ENCODE data around the gene LDAH. TPM values are rescaled to one million over a fixed set of nuclear protein-coding genes. Genes with fewer than 3 reads are reported as not detected.

The LDAH gene
- total and polyA plus RNA-seq, 2 experiments from 2014 or later, result 13.2 to 27.6 TPM

DNA sequence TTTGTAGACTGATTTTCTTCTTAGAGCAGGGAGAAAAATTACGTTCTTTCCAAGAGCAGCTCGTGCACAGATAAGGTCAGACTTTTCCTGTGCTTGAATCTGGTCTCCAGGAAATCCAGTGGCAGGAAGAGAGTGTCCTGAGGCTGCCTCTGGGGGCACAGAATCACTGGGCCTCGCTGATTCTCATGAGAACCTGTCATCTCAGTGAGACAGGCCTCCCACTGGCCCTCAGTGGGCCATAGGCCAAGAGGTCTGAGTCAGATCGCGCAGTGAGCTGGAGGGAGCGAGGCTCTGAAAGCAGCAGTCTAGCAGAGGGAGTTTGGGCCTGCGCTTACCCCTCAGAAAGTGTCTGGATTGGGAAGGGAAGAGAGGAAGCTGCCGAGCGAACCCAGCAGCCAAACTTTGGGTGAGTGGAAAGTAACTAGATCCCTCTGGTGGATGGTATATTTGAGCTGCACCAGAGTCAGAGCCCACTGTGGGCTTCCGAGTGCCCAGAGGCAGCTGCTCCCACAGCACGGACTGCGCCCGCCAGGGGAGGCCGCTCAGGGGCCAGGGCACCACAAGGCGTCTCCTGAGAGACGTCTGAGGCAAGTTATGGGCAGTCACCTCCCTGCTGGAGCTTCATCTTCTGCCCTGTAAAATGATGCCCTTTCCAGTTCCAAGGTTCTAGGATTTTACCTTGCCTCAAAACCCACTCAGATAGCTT lies 147.8 kb downstream of the LDAH start:
- no peaks in the 10 kb centered on the region; the same call in 1 of the 2 replicates for H3K4me1 ChIP-seq (ENCODE audit: insufficient read depth)
- 0 out of 2 replicates have a peak, but pooled peaks cover 5% of the 10 kb centered on the region for H3F3A ChIP-seq (ENCODE audit: insufficient read depth)
- no peak overlapping the region for H3K4me3 ChIP-seq
- H3K27me3 ChIP-seq (replicated peaks; ENCODE audit: insufficient read depth), result peaks cover 28% of the 10 kb centered on the region
- no peak overlapping the region; the same call in 1 of the 2 replicates for H2AFZ ChIP-seq
- H3K4me2 ChIP-seq (ENCODE audit: unreplicated experiment), result no peak overlapping the region
- H3K9me3 ChIP-seq (ENCODE audit: low read depth), result no peaks in the 10 kb centered on the region
- H3K27ac ChIP-seq, result no peak overlapping the region
- peak overlapping the region; percentile 36; the same call in 1 of the 2 replicates for H3K9ac ChIP-seq
- in situ Hi-C loops (cut with MboI), result no loop called here
- TF ChIP-seq EZH2phosphoT487 (IDR thresholded peaks at IDR 0.05; ENCODE audit: insufficient read depth, low read depth) (no peak), EZH2 (IDR thresholded peaks at IDR 0.05; ENCODE audit: insufficient read depth, poor library complexity, severe bottlenecking) (no peak)
- peak; percentile 90 for DNase-seq
- H4K20me1 ChIP-seq (ENCODE audit: insufficient read depth), result no peaks in the 10 kb centered on the region
- WGBS, 2 experiments (ENCODE audit: low coverage in 1 of 2, low lambda C conversion rate in 2 of 2, missing lambda C conversion rate in 2 of 2), result 32 to 38% methylated on average over 16 of the region's 16 CpGs
- no peaks in the 10 kb centered on the region for H3K36me3 ChIP-seq (ENCODE audit: low read depth)
- H3K9me2 ChIP-seq (ENCODE audit: insufficient read depth), result no peaks in the 10 kb centered on the region
- no peaks in the 10 kb centered on the region for H3K79me2 ChIP-seq (ENCODE audit: insufficient read depth)

DNA sequence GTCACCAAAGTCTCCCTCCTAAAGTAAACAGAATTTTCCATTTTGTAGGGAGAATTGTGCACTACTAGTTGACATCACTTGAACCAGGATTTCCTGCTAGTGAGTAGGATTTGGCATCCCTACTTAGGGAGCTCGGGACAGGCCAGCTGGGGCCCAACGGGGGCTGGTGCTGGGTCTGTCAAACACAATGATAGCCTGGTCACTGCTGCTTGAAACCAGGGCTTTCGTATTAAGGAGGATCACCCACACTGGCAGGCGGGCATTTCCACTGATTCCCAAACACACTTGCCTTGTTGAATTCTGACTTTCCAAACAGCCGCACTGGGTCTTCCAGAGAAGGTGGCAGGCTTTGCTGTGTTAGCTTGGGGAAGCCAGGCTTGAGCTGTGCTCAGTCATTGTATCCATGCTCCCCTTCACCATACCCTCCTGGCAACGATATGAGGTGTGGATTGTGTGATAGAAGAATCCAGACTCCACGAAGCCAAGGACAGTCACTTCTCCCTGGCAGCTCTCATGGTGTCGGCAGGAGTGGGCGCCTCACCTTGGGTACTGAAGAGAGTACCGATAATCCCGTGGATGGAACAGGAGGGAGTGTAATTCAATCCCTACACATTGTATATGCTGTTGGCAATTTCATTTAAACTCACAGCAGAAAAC lies 148.5 kb downstream of the LDAH start:
- H3K9me3 ChIP-seq (ENCODE audit: low read depth), result no peaks in the 10 kb centered on the region
- H3K9ac ChIP-seq, result no peak overlapping the region
- no peaks in the 10 kb centered on the region for H3K36me3 ChIP-seq (ENCODE audit: low read depth)
- no peak overlapping the region for H3K4me2 ChIP-seq (ENCODE audit: unreplicated experiment)
- WGBS, 2 experiments (ENCODE audit: low coverage in 1 of 2, low lambda C conversion rate in 2 of 2, missing lambda C conversion rate in 2 of 2), result 84 to 85% methylated on average over 11 of the region's 11 CpGs
- DNase-seq, result no peak
- no peaks in the 10 kb centered on the region for H4K20me1 ChIP-seq (ENCODE audit: insufficient read depth)
- H2AFZ ChIP-seq, result no peak overlapping the region
- no peaks in the 10 kb centered on the region; the same call in 1 of the 2 replicates for H3K4me1 ChIP-seq (ENCODE audit: insufficient read depth)
- in situ Hi-C loops (cut with MboI), result no loop called here
- H3K4me3 ChIP-seq, result no peak overlapping the region
- H3F3A ChIP-seq (ENCODE audit: insufficient read depth), result 0 out of 2 replicates have a peak, but pooled peaks cover 5% of the 10 kb centered on the region
- no peaks in the 10 kb centered on the region for H3K9me2 ChIP-seq (ENCODE audit: insufficient read depth)
- peaks cover 35% of the 10 kb centered on the region for H3K27me3 ChIP-seq (replicated peaks; ENCODE audit: insufficient read depth)
- no peaks in the 10 kb centered on the region for H3K79me2 ChIP-seq (ENCODE audit: insufficient read depth)
- no peak overlapping the region for H3K27ac ChIP-seq
- TF ChIP-seq EZH2phosphoT487 (IDR thresholded peaks at IDR 0.05; ENCODE audit: insufficient read depth, low read depth) (no peak), EZH2 (IDR thresholded peaks at IDR 0.05; ENCODE audit: insufficient read depth, poor library complexity, severe bottlenecking) (no peak)

DNA sequence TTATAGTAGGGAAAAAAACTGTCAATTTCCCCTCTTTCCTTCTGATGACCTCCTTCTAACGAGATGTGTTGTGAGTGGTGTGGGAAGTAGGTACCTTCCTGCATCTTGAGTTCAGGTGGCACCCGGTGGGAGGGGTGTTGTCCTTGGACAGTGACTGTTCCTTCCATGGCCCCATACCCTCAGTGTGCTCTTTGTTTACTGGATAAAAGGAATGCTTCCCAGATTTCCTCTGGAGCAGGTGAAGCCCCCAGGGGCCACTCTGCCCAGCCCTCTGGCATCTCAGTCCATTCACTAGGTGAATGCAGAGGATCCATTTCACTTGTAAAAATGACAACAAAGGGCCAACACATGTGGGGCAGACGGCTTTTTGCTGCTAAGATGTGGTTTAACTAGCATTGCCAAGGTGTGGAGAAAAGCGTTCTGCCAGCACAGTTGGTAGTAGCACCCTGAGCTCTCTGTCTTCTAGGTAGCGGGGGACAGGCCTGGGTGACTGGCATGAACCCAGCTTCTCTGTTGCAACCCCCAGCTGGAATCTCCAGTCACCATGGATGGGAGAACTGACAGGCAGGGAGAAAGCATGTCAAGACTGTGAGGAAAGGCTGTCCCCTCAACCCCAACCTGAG lies 149.1 kb downstream of the LDAH start:
- Histone ChIP-seq H3K36me3 (ENCODE audit: low read depth) (no peaks in the 10 kb centered on the region), H3K9ac (no peak overlapping the region), H2AFZ (no peak overlapping the region), H3K27ac (no peak overlapping the region), H3K9me3 (ENCODE audit: low read depth) (no peaks in the 10 kb centered on the region), H3K9me2 (ENCODE audit: insufficient read depth) (no peaks in the 10 kb centered on the region), H3K79me2 (ENCODE audit: insufficient read depth) (no peaks in the 10 kb centered on the region), H3K4me2 (ENCODE audit: unreplicated experiment) (no peak overlapping the region), H3K4me1 (ENCODE audit: insufficient read depth) (no peaks in the 10 kb centered on the region; the same call in 1 of the 2 replicates), H3K4me3 (no peak overlapping the region), H4K20me1 (ENCODE audit: insufficient read depth) (no peaks in the 10 kb centered on the region), H3K27me3 (replicated peaks; ENCODE audit: insufficient read depth) (peaks cover 41% of the 10 kb centered on the region), H3F3A (ENCODE audit: insufficient read depth) (0 out of 2 replicates have a peak, but pooled peaks cover 5% of the 10 kb centered on the region)
- WGBS, 2 experiments (ENCODE audit: low coverage in 1 of 2, low lambda C conversion rate in 2 of 2, missing lambda C conversion rate in 2 of 2), result 77% methylated on average over 5 of the region's 5 CpGs
- in situ Hi-C loops (cut with MboI), result no loop called here
- no peak for TF ChIP-seq EZH2phosphoT487 (IDR thresholded peaks at IDR 0.05; ENCODE audit: insufficient read depth, low read depth)
- TF ChIP-seq EZH2 (IDR thresholded peaks at IDR 0.05; ENCODE audit: insufficient read depth, poor library complexity, severe bottlenecking), result no peak
- DNase-seq, result no peak

DNA sequence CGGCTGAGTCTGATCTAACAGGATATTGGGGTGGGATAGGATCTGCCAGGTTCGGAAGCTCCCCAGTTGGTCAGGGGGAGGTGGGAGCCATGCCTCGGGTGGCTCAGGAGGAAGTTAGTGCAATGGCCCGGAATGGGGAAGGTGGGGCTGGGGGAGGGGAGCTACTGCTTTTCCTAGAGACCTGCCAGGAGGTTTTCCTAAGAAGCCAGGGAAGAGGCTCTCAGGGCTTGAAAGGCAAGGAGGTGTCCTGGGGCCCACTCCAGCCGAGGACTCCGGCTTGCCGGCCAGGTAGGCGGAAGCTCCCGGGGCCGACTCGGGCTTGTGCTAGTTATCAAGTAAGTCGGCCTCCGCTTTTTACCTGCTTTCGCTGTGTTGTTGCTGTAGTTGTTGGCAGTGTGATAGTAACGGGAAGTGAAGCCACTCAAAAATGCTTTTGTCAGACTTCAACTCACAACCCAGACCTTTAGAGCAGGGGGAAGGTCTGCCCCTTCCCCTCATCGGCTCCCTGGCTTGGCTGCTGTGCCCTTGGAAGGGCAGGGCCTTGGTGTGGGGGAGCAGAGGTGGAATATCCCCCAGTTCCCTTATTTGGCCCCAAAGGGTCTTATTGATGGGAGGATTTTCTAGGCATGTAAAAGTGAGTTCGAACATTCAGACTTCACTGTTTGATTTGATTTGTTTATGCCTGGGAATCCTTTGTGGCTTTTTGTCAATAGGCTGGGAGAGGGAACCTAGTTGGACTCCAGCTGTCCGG lies 150.5 kb downstream of the LDAH start:
- Histone ChIP-seq H3K4me3 (no peak overlapping the region), H2AFZ (no peak overlapping the region), H4K20me1 (ENCODE audit: insufficient read depth) (no peaks in the 10 kb centered on the region), H3K9me2 (ENCODE audit: insufficient read depth) (no peaks in the 10 kb centered on the region), H3K4me2 (ENCODE audit: unreplicated experiment) (no peak overlapping the region), H3K4me1 (ENCODE audit: insufficient read depth) (no peaks in the 10 kb centered on the region; the same call in 1 of the 2 replicates), H3K79me2 (ENCODE audit: insufficient read depth) (no peaks in the 10 kb centered on the region), H3K27me3 (replicated peaks; ENCODE audit: insufficient read depth) (peaks cover 55% of the 10 kb centered on the region), H3K36me3 (ENCODE audit: low read depth) (no peaks in the 10 kb centered on the region), H3K27ac (no peak overlapping the region), H3K9ac (no peak overlapping the region), H3F3A (ENCODE audit: insufficient read depth) (0 out of 2 replicates have a peak, but pooled peaks cover 5% of the 10 kb centered on the region), H3K9me3 (ENCODE audit: low read depth) (no peaks in the 10 kb centered on the region)
- in situ Hi-C loops (cut with MboI), result no loop called here
- TF ChIP-seq EZH2 (IDR thresholded peaks at IDR 0.05; ENCODE audit: insufficient read depth, poor library complexity, severe bottlenecking) (no peak), EZH2phosphoT487 (IDR thresholded peaks at IDR 0.05; ENCODE audit: insufficient read depth, low read depth) (no peak)
- DNase-seq, result no peak
- WGBS, 2 experiments (ENCODE audit: low coverage in 1 of 2, low lambda C conversion rate in 2 of 2, missing lambda C conversion rate in 2 of 2), result 29 to 33% methylated on average over 17 to 18 of the region's 18 CpGs

All from GM23248 (cell line).